ENCODE results near the gene CYSTM1.

GRCh38 chr5:140151144-140152021 is 23.6 kb upstream of the CYSTM1 start:
- no peak for TF ChIP-seq POLR2AphosphoS5 (IDR thresholded peaks at IDR 0.05; ENCODE audit: low read depth, low read length)
- no peak for TF ChIP-seq POLR2A (IDR thresholded peaks at IDR 0.05; ENCODE audit: low read depth, low read length)
- TF ChIP-seq TAF1 (IDR thresholded peaks at IDR 0.05; ENCODE audit: low read depth, low read length) = no peak
